Esophagus squamous epithelium (tissue), 5 donors: ENCODE results near the gene CPLANE1. TPM values are rescaled to one million over a fixed set of nuclear protein-coding genes. Genes with fewer than 3 reads are reported as not detected.
"Not testable (repeated sequence)": the region's sequence is repeated elsewhere in the genome, so short reads cannot be mapped to it uniquely, and the experiment has no call there.

Source experiments
- DNase-seq: peaks from one replicate; lab custom pipeline; 2025; lab: John Stamatoyannopoulos, UW
- H3K27ac ChIP-seq, 4 donors: fragments of 200-600 bp; sonication (generic); one replicate each; pipeline ENCODE4 v1.5.1; 2016 to 2019; ENCODE audit warnings: mild to moderate bottlenecking in 1 of 4
- H3K27me3 ChIP-seq, 4 donors: fragments of 200-600 bp; sonication (generic); 1 replicate in 3 of 4; 2 replicates in 1 of 4; pipeline versions ENCODE4 v1.5.1 to v1.6.0; 2017 to 2021; ENCODE audit warnings: antibody characterized with exemption in 1 of 4
- H3K36me3 ChIP-seq, 3 donors: fragments of 200-600 bp; sonication (generic); one replicate each; pipeline ENCODE4 v1.5.1; 2016 to 2019
- H3K4me1 ChIP-seq, 3 donors: fragments of 200-600 bp; sonication (generic); one replicate each; pipeline ENCODE4 v1.5.1; 2017 to 2019
- H3K4me3 ChIP-seq, 4 donors: fragments of 200-600 bp; sonication (generic); 1 replicate in 3 of 4; 2 replicates in 1 of 4; pipeline ENCODE4 v1.5.1; 2016 to 2019; ENCODE audit warnings: mild to moderate bottlenecking in 2 of 4, moderate library complexity in 1 of 4
- H3K9me3 ChIP-seq, 3 donors: fragments of 200-600 bp; sonication (generic); one replicate each; pipeline ENCODE4 v1.5.1; 2016 to 2019
- POLR2A ChIP-seq, 4 donors: fragments of 450-650 bp; IDR thresholded peaks; one replicate each; pipeline ENCODE4 v1.6.1; 2017; ENCODE audit warnings: antibody characterized with exemption in 4 of 4, mild to moderate bottlenecking in 4 of 4, moderate library complexity in 3 of 4
- WGBS, 2 donors: methylation state at CpG; one replicate each; pipeline ENCODE4 v1.1.5; 2018; 5-methylcytosine and 5-hydroxymethylcytosine counted together
- intact Hi-C: fragments of 100-400 bp; cut with DNase I; formaldehyde crosslinking; loops from one replicate; pipeline ENCODE4 v1.15.0; 2022
- total RNA-seq, 4 donors: library from RNA; depleted of rRNA; stranded (reverse); fragments of >200 nt; gene quantifications; one replicate each; pipeline ENCODE4 v1.1.0, GENCODE V29; 2016
- TF ChIP-seq, protein P1 (sequence below), 6 experiments: fragments of 450-650 bp in 4 of 6; fragments of 200-600 bp in 2 of 6; sonication (generic) in 2 of 6; IDR thresholded peaks; one replicate each; pipeline ENCODE4 v1.5.1; 2016 to 2019; ENCODE audit warnings: antibody characterized with exemption in 6 of 6, mild to moderate bottlenecking in 4 of 6, moderate library complexity in 4 of 6
- donor health status: DM: yes; HTN: yes; CAD: no.

CPLANE1 gene
- total RNA-seq, result 10 to 100 TPM in 2 of 4 donors, 1 to 10 TPM in 2; 8.0 to 17.5 (median 11.5) TPM

DNA sequence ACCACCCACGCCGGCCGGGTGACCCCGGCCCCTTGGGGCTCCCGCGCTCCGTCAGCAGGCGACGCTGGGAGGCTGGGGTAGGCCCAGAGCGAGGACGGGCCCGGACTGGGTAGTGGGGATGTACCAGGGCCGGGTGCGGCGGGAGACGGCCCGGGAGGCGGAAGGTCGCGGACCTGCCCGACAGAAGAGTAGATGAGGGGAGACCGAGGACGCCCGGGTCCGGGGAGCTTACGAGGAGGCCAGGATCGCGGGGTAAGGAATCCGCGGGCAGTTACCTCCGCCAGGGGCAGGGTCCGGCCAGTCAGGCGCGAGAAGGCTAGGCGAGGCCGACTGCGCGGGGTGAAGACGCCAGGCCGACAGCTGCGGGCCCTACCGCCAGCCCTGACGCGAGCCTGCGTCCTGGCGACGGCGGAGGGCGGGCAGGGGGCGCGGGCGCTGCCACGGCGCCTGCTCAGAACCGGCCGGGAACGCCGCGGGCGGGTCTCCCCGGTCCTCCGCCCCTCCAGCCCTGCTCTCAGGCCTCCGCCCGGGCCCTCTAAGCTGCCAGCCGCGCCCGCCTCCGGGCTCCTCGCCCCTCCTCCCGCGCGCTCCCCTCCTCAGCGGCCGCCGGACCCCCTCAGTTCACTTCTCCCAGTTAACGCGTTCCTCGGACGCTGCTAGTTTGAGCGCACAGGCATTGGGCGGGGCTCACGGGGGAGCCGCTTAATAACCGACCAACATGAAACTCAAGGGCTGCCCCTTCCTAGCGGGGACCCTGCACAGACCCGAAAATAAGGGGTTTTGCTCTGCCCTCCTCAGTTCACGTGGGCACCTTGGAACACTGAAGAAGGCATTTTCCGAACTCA is at the start of gene CPLANE1:
CPLANE1 (minus strand) TSS at position 407 of the 845 bp plus-strand sequence. CDS start 1,678 bp downstream, outside the sequence.
- DNase-seq, result peak; percentile 7
- Histone ChIP-seq H3K4me3 (peak within 1 kb of the TSS; percentile 75 to 93 (median 86)), H3K27ac (peak within 1 kb of the TSS; percentile 86 to 93 (median 92)), H3K36me3 (peaks cover 0 to 5% (median 0%) of the 10 kb centered on the region in 3 donors), H3K9me3 (no peaks in the 10 kb centered on the region), H3K27me3 (no peaks in the 10 kb centered on the region), H3K4me1 (peaks cover 0 to 40% (median 11%) of the 10 kb centered on the region in 3 donors)
- WGBS, 2 donors, result 0 to 7% methylated on average over 9 to 11 of the region's 88 CpGs
- intact Hi-C loops, result no loop called here
- TF ChIP-seq, protein P1, sequence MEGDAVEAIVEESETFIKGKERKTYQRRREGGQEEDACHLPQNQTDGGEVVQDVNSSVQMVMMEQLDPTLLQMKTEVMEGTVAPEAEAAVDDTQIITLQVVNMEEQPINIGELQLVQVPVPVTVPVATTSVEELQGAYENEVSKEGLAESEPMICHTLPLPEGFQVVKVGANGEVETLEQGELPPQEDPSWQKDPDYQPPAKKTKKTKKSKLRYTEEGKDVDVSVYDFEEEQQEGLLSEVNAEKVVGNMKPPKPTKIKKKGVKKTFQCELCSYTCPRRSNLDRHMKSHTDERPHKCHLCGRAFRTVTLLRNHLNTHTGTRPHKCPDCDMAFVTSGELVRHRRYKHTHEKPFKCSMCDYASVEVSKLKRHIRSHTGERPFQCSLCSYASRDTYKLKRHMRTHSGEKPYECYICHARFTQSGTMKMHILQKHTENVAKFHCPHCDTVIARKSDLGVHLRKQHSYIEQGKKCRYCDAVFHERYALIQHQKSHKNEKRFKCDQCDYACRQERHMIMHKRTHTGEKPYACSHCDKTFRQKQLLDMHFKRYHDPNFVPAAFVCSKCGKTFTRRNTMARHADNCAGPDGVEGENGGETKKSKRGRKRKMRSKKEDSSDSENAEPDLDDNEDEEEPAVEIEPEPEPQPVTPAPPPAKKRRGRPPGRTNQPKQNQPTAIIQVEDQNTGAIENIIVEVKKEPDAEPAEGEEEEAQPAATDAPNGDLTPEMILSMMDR (IDR thresholded peaks at IDR 0.05), result peak in 1 of 6 experiments; percentile 14
- peak in 2 of 4 donors; percentile 41 to 55 for TF ChIP-seq POLR2A (IDR thresholded peaks at IDR 0.05)

DNA sequence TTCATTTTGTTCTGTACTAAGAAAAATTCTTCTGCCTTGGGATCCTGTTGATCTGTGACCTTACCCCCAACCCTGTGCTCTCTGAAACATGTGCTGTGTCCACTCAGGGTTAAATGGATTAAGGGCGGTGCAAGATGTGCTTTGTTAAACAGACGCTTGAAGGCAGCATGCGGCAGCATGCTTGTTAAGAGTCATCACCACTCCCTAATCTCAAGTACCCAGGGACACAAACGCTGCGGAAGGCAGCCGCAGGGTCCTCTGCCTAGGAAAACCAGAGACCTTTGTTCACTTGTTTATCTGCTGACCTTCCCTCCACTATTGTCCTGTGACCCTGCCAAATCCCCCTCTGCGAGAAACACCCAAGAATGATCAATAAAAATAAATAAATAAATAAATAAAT is 47.1 kb upstream of the CPLANE1 start:
- H3K27me3 ChIP-seq, H3K4me3 ChIP-seq, H3K4me1 ChIP-seq, intact Hi-C loops, H3K27ac ChIP-seq, DNase-seq, H3K9me3 ChIP-seq: not testable (repeated sequence)
- peaks cover 10 to 86% (median 21%) of the 10 kb centered on the region in 3 donors for H3K36me3 ChIP-seq
- WGBS, 2 donors, result 57 to 92% methylated on average over 2 to 7 of the region's 7 CpGs

DNA sequence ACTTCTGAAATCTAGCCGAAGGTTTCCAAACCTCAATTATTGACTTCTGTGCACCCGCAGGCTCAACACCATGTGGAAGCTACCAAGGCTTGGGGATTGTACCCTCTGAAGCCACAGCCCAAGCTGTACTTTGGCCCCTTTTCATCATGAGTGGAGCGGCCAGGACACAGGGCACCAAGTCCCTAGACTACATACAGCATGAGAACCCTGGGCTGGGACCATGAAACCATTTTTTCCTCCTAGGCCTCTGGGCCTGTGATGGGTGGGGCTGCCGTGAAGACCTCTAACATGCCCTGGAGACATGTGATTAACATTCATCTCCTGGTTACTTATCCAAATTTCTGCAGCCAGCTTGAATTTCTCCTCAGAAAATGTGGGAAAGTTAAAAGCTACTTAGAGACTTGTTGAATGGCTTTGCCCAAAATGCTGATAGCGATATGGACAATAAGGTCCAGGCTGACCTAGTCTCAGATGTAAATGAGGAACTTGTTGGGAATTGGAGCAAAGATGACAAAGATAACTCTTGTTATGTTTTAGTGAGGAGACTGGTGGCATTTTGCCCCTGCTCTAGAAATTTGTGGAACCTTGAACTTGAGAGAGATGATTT is 34.1 kb upstream of the CPLANE1 start:
- no peak overlapping the region for H3K4me3 ChIP-seq
- TF ChIP-seq, protein P1 (IDR thresholded peaks at IDR 0.05), result no peak
- TF ChIP-seq POLR2A (IDR thresholded peaks at IDR 0.05), result no peak
- no peak overlapping the region for H3K27ac ChIP-seq
- intact Hi-C loops, result no loop called here
- no peaks in the 10 kb centered on the region for H3K27me3 ChIP-seq
- DNase-seq, result no peak
- H3K36me3 ChIP-seq, result no peaks in the 10 kb centered on the region
- 77 to 84% methylated on average over 3 to 5 of the region's 5 CpGs for WGBS, 2 donors
- no peaks in the 10 kb centered on the region for H3K4me1 ChIP-seq
- H3K9me3 ChIP-seq, result peaks cover 0 to 31% (median 4%) of the 10 kb centered on the region in 3 donors

DNA sequence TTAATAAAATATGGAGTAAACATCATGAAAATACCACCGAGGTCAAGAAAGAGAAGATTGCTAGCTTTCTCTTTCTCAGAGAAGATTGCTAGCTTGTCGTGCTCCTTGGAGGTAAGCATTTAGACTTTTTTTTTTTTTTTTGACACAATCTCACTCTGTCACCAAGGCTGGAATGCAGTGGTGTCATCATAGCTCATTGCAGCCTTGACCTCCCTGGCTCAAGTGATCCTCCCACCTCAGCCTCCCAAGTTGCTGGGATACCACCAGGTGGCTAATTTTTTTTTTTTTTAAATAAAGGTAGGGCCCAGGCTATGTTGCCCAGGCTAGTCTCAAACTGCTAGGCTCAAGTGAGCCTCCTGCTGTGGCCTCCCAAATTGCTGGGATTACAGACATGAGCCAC is 26.3 kb upstream of the CPLANE1 start:
- Histone ChIP-seq H3K27ac (no peak overlapping the region), H3K9me3 (peaks cover 0 to 8% (median 0%) of the 10 kb centered on the region in 3 donors), H3K4me1 (no peaks in the 10 kb centered on the region), H3K36me3 (no peaks in the 10 kb centered on the region), H3K27me3 (no peaks in the 10 kb centered on the region), H3K4me3 (no peak overlapping the region)
- DNase-seq, result no peak
- TF ChIP-seq POLR2A (IDR thresholded peaks at IDR 0.05), result no peak
- TF ChIP-seq, protein P1 (IDR thresholded peaks at IDR 0.05), result no peak
- WGBS, 2 donors, result 82 to 83% methylated on average over 2 of the region's 2 CpGs
- intact Hi-C loops, result no loop called here

DNA sequence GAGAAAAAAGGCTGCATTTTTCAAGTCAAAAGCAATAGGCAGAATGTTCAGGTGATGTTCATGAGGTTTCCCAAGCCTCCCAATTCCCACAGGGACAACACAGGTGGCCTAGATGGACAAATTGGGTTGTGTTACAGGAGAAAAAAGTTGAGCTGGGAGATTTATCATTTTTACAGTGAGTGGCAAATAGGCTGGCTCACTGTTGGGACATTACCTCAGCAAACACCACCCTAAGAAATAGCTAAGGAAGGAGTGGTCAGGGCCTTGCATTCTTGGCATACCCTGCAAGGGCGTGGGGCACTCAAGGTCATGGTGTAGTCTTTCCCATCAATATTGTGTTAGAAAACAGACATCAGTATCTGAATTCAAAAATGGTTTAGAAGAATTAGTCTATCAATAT is 23.3 kb upstream of the CPLANE1 start:
- intact Hi-C loops, result no loop called here
- no peak for DNase-seq

DNA sequence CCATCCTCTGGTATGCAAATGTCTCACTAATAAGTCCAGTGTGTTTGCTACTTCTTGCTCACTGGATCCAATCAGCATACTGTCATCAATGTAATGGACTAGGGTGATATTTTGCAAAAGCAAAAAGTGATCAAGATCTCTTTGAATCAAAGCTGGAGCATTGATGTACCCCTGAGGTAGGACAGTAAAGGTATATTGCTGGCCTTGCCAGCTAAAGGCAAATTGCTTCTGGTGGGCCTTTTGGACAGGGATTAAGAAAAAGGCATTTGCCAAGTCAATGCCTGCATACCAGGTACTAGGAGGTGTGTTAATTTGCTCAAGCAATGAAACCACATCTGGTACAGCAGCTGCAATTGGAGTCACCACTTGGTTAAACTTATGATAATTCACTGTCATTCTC is 18.9 kb upstream of the CPLANE1 start:
- H3K27ac ChIP-seq, H3K36me3 ChIP-seq, H3K4me3 ChIP-seq, H3K27me3 ChIP-seq, DNase-seq, H3K9me3 ChIP-seq, intact Hi-C loops, H3K4me1 ChIP-seq: not testable (repeated sequence)

More for the DNA sequence above, 23.3 kb upstream of the CPLANE1 start:
- no peaks in the 10 kb centered on the region for H3K4me1 ChIP-seq
- H3K36me3 ChIP-seq, result no peaks in the 10 kb centered on the region
- H3K27me3 ChIP-seq, result no peaks in the 10 kb centered on the region
- 39 to 50% methylated on average over 1 of the region's 1 CpG for WGBS, 2 donors
- TF ChIP-seq, protein P1 (IDR thresholded peaks at IDR 0.05), result no peak
- TF ChIP-seq POLR2A (IDR thresholded peaks at IDR 0.05), result no peak
- no peak overlapping the region for H3K4me3 ChIP-seq
- no peak overlapping the region for H3K27ac ChIP-seq
- H3K9me3 ChIP-seq, result peaks cover 0 to 5% (median 0%) of the 10 kb centered on the region in 3 donors
